SJCRH30 (cell line): ENCODE data around the gene ZSCAN22. TPM values are rescaled to one million over a fixed set of nuclear protein-coding genes. Genes with fewer than 3 reads are reported as not detected.

ENCODE experiments used
- DNase-seq, 2 experiments: peaks; one replicate each; pipeline ENCODE4 v3.0.0-alpha.2; 2015 to 2020
- H3K27ac ChIP-seq: fragments of 250-450 bp; sonication (Bioruptor Pico); 2 replicates; pipeline ENCODE4 v1.5.1; 2020; ENCODE audit warnings: mild to moderate bottlenecking, moderate library complexity
- H3K27me3 ChIP-seq: fragments of 250-450 bp; sonication (Bioruptor Pico); 2 replicates; pipeline ENCODE4 v1.5.1; 2020; ENCODE audit warnings: mild to moderate bottlenecking, moderate library complexity
- H3K36me3 ChIP-seq: fragments of 250-450 bp; sonication (Bioruptor Pico); 2 replicates; pipeline ENCODE4 v1.5.1; 2020; ENCODE audit warnings: mild to moderate bottlenecking, moderate library complexity
- H3K4me1 ChIP-seq: fragments of 250-450 bp; sonication (Bioruptor Pico); 2 replicates; pipeline ENCODE4 v1.5.1; 2020; ENCODE audit warnings: mild to moderate bottlenecking, moderate library complexity
- H3K4me3 ChIP-seq: fragments of 250-450 bp; sonication (Bioruptor Pico); 2 replicates; pipeline ENCODE4 v1.5.1; 2020; ENCODE audit warnings: mild to moderate bottlenecking, moderate library complexity
- H3K9me3 ChIP-seq: fragments of 250-450 bp; sonication (Bioruptor Pico); replicated peaks from 2 replicates; pipeline ENCODE4 v1.5.1; 2020; ENCODE audit warnings: mild to moderate bottlenecking, moderate library complexity
- total RNA-seq: library from RNA; depleted of rRNA; stranded (reverse); fragments of >200 nt; shearing (Covaris generic); gene quantifications from 2 replicates; pipeline ENCODE4 v1.2.3, GENCODE V29; 2014; rRNA removed

Gene ZSCAN22
- total RNA-seq = 4.7 and 5.0 TPM in 2 replicates

- H3K4me3 ChIP-seq = peak within 1 kb of the TSS; percentile 90
- H3K27me3 ChIP-seq = no peaks in the 10 kb centered on the region
- peak; percentile 96 to 97 for DNase-seq
- H3K36me3 ChIP-seq = 0 out of 2 replicates have a peak, but pooled peaks cover 4% of the 10 kb centered on the region
- peak within 1 kb of the TSS; percentile 70 for H3K27ac ChIP-seq
- no peaks in the 10 kb centered on the region for H3K9me3 ChIP-seq
- H3K4me1 ChIP-seq = no peaks in the 10 kb centered on the region
Measured at GRCh38 chr19:58326914-58327726, at the start of gene ZSCAN22. ZSCAN22 (plus strand) TSS chr19:58326994; CDS start chr19:58334803, 7,809 bp downstream.

GRCh38 chr19:58277197-58277596 is 49.6 kb upstream of the ZSCAN22 start:
- H3K27ac ChIP-seq = no peak overlapping the region
- H3K27me3 ChIP-seq = no peaks in the 10 kb centered on the region
- H3K4me3 ChIP-seq = no peak overlapping the region
- peaks cover 42% of the 10 kb centered on the region for H3K36me3 ChIP-seq
- 0 out of 2 replicates have a peak, but pooled peaks cover 2% of the 10 kb centered on the region for H3K4me1 ChIP-seq
- peaks cover 25% of the 10 kb centered on the region for H3K9me3 ChIP-seq
- no peak for DNase-seq

GRCh38 chr19:58277748-58278540 is 48.9 kb upstream of the ZSCAN22 start:
- H3K27me3 ChIP-seq = no peaks in the 10 kb centered on the region
- peaks cover 25% of the 10 kb centered on the region for H3K9me3 ChIP-seq
- DNase-seq = no peak
- peaks cover 41% of the 10 kb centered on the region for H3K36me3 ChIP-seq
- H3K27ac ChIP-seq = peak overlapping the region; percentile 90
- H3K4me3 ChIP-seq = peak overlapping the region; percentile 93
- H3K4me1 ChIP-seq = 0 out of 2 replicates have a peak, but pooled peaks cover 2% of the 10 kb centered on the region

GRCh38 chr19:58278541-58279041 is 48.2 kb upstream of the ZSCAN22 start, which contains the start of gene ZNF8:
ZNF8 (plus strand) TSS chr19:58278955; CDS start chr19:58279082, 127 bp downstream.
- H3K9me3 ChIP-seq = peaks cover 25% of the 10 kb centered on the region
- H3K36me3 ChIP-seq = peaks cover 47% of the 10 kb centered on the region
- H3K27me3 ChIP-seq = no peaks in the 10 kb centered on the region
- peak within 1 kb of the TSS; percentile 90 for H3K27ac ChIP-seq
- 0 out of 2 replicates have a peak, but pooled peaks cover 2% of the 10 kb centered on the region for H3K4me1 ChIP-seq
- peak; percentile 99 for DNase-seq
- H3K4me3 ChIP-seq = peak within 1 kb of the TSS; percentile 93

GRCh38 chr19:58279042-58279924 is 47.5 kb upstream of the ZSCAN22 start:
- peak overlapping the region; percentile 90 for H3K27ac ChIP-seq
- H3K9me3 ChIP-seq = peaks cover 23% of the 10 kb centered on the region
- H3K4me3 ChIP-seq = peak overlapping the region; percentile 93
- no peaks in the 10 kb centered on the region for H3K27me3 ChIP-seq
- H3K4me1 ChIP-seq = 0 out of 2 replicates have a peak, but pooled peaks cover 2% of the 10 kb centered on the region
- H3K36me3 ChIP-seq = peaks cover 48% of the 10 kb centered on the region
- peak; percentile 77 to 78 for DNase-seq

GRCh38 chr19:58279925-58280316 is 46.9 kb upstream of the ZSCAN22 start:
- H3K27me3 ChIP-seq = no peaks in the 10 kb centered on the region
- peaks cover 51% of the 10 kb centered on the region for H3K36me3 ChIP-seq
- no peak overlapping the region; the same call in 1 of the 2 replicates for H3K27ac ChIP-seq
- DNase-seq = no peak
- H3K9me3 ChIP-seq = peaks cover 19% of the 10 kb centered on the region
- 0 out of 2 replicates have a peak, but pooled peaks cover 2% of the 10 kb centered on the region for H3K4me1 ChIP-seq
- H3K4me3 ChIP-seq = peak overlapping the region; percentile 93

- no peak overlapping the region for H3K4me3 ChIP-seq
- no peaks in the 10 kb centered on the region for H3K27me3 ChIP-seq
- peaks cover 88% of the 10 kb centered on the region for H3K36me3 ChIP-seq
- H3K27ac ChIP-seq = no peak overlapping the region
- H3K4me1 ChIP-seq = 0 out of 2 replicates have a peak, but pooled peaks cover 2% of the 10 kb centered on the region
- no peak for DNase-seq
- H3K9me3 ChIP-seq = peaks cover 13% of the 10 kb centered on the region
Measured at GRCh38 chr19:58284199-58284598, 42.6 kb upstream of the ZSCAN22 start.

GRCh38 chr19:58291943-58292342 is 34.9 kb upstream of the ZSCAN22 start:
- H3K4me3 ChIP-seq = no peak overlapping the region
- no peak overlapping the region for H3K27ac ChIP-seq
- H3K9me3 ChIP-seq = peaks cover 19% of the 10 kb centered on the region
- no peak for DNase-seq
- peaks cover 94% of the 10 kb centered on the region for H3K36me3 ChIP-seq
- H3K4me1 ChIP-seq = no peaks in the 10 kb centered on the region
- H3K27me3 ChIP-seq = no peaks in the 10 kb centered on the region

- Histone ChIP-seq H3K4me3 (no peak overlapping the region), H3K27me3 (no peaks in the 10 kb centered on the region), H3K27ac (no peak overlapping the region), H3K36me3 (peaks cover 96% of the 10 kb centered on the region), H3K4me1 (no peaks in the 10 kb centered on the region), H3K9me3 (peaks cover 23% of the 10 kb centered on the region)
- DNase-seq = no peak
Measured at GRCh38 chr19:58294743-58295374, 31.9 kb upstream of the ZSCAN22 start.

- H3K27ac ChIP-seq = no peak overlapping the region
Measured at GRCh38 chr19:58296104-58296503, 30.7 kb upstream of the ZSCAN22 start.

GRCh38 chr19:58300620-58301019 is 26.2 kb upstream of the ZSCAN22 start:
- peaks cover 4% of the 10 kb centered on the region; the same call in 1 of the 2 replicates for H3K9me3 ChIP-seq
- H3K36me3 ChIP-seq = peaks cover 70% of the 10 kb centered on the region
- H3K27ac ChIP-seq = no peak overlapping the region
- H3K4me3 ChIP-seq = no peak overlapping the region
- DNase-seq = no peak
- no peaks in the 10 kb centered on the region for H3K4me1 ChIP-seq
- H3K27me3 ChIP-seq = no peaks in the 10 kb centered on the region

More at GRCh38 chr19:58296104-58296503, 30.7 kb upstream of the ZSCAN22 start:
- DNase-seq = no peak
- Histone ChIP-seq H3K36me3 (peaks cover 99% of the 10 kb centered on the region), H3K4me3 (no peak overlapping the region), H3K27me3 (no peaks in the 10 kb centered on the region), H3K4me1 (no peaks in the 10 kb centered on the region), H3K9me3 (peaks cover 23% of the 10 kb centered on the region)

GRCh38 chr19:58304255-58304654 is 22.5 kb upstream of the ZSCAN22 start:
- Histone ChIP-seq H3K4me3 (no peak overlapping the region), H3K36me3 (peaks cover 65% of the 10 kb centered on the region), H3K4me1 (no peaks in the 10 kb centered on the region), H3K9me3 (peaks cover 10% of the 10 kb centered on the region), H3K27ac (no peak overlapping the region), H3K27me3 (no peaks in the 10 kb centered on the region)
- DNase-seq = no peak

- peaks cover 65% of the 10 kb centered on the region for H3K36me3 ChIP-seq
- H3K4me1 ChIP-seq = no peaks in the 10 kb centered on the region
- H3K27ac ChIP-seq = no peak overlapping the region
- no peaks in the 10 kb centered on the region for H3K27me3 ChIP-seq
- peak overlapping the region; percentile 80 for H3K4me3 ChIP-seq
- DNase-seq = no peak
- H3K9me3 ChIP-seq = peaks cover 10% of the 10 kb centered on the region
Measured at GRCh38 chr19:58304748-58305064, 22.1 kb upstream of the ZSCAN22 start.
